SU-DHL-6 (cell line): ENCODE measurements around the gene PKM.

Experiments
- CTCF ChIP-seq: fragments of 200-600 bp; sonication (generic); IDR thresholded peaks from one replicate; pipeline ENCODE4 v1.5.1; 2017; ENCODE audit warnings: antibody characterized with exemption, mild to moderate bottlenecking, low read length, moderate library complexity; ENCODE audit not compliant: insufficient read depth, poor library complexity, severe bottlenecking
- EZH2phosphoT487 ChIP-seq: fragments of 200-600 bp; sonication (generic), shearing (Covaris generic); conservative IDR thresholded peaks from 2 replicates; pipeline ENCODE4 v1.6.1; 2018; ENCODE audit warnings: mild to moderate bottlenecking, antibody characterized with exemption, low read length, moderate library complexity, mixed read lengths

DNA sequence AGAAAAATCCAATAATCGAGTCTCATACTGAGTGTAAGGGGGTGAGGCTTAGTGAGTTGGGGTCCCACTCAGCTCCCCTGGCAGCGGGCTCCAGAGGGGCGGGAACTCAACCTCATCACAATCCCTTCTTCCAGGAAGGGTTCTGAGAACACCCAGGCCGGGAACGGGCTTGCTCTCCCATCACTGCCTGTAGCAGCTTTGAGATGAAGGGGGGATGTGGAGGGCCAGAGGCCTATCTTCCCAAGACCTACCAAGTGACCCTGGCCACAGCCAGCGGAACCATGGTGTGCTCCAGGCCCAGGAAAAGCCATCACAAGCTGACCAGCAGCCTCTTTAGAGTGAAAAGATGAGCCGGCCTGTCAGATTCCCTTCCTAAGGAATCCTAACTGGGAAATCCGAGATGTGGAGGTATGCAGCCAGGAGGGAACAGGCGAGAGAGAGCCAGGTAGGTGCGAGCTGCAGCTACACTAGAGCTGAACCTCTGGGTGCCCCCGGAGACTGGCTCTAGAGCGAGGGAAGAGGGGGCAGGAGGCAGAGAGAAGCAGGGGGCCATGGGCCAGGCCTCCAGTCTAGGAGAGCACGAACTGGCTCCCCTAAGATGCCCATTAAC is 51.9 kb downstream of the PKM start:
- TF ChIP-seq CTCF: no peak
- TF ChIP-seq EZH2phosphoT487: no peak
